Gastrocnemius medialis (tissue), 4 donors: Measurements from ENCODE around the gene INPP5B.

Experiments used
- CTCF ChIP-seq, 5 experiments: fragments of 450-650 bp in 3 of 5; fragments of 200-600 bp in 2 of 5; sonication (generic) in 2 of 5; IDR thresholded peaks in 4 of 5; conservative IDR thresholded peaks in 1 of 5; 1 replicate in 4 of 5; 2 replicates in 1 of 5; pipeline ENCODE4 v1.5.1; 2016 to 2019; ENCODE audit warnings: antibody characterized with exemption in 5 of 5, mild to moderate bottlenecking in 3 of 5, moderate library complexity in 3 of 5
- POLR2A ChIP-seq, 2 donors: fragments of 450-650 bp; IDR thresholded peaks; one replicate each; pipeline ENCODE4 v1.6.1; 2017; ENCODE audit warnings: antibody characterized with exemption in 2 of 2, mild to moderate bottlenecking in 2 of 2, moderate library complexity in 2 of 2

- TF ChIP-seq CTCF (IDR thresholded peaks at IDR 0.05 in 4 of 5, conservative IDR thresholded peaks at IDR 0.05 in 1 of 5) (no peak), POLR2A (IDR thresholded peaks at IDR 0.05) (no peak)
These were observed 118.3 kb downstream of the INPP5B start for GRCh38 chr1:37828410-37829074.
